GM12878 (cell line): ENCODE data around the gene SENP8. TPM values are rescaled to one million over a fixed set of nuclear protein-coding genes. Genes with fewer than 3 reads are reported as not detected.

ENCODE experiments used
- ATAC-seq: fragments of 200-7000 bp; cut with Tn5 transposase; 3 replicates; pipeline ENCODE4 v1.9.1; 2020; ENCODE audit warnings: mild to moderate bottlenecking, moderate library complexity
- BruUV-seq: library from RNA; stranded (reverse); fragments of 400-500 nt; replicated peaks from 2 replicates; lab custom pipeline; 2021; lab: Mats Ljungman, UMichigan
- CTCF ChIA-PET: fragments of 300-600 bp; sonication (Branson Sonifier 250); formaldehyde crosslinking; extraction: SDS; loops from one replicate; lab custom pipeline; 2021; ENCODE audit warnings: inconsistent platforms; lab: Yijun Ruan, JAX
- POLR2A ChIA-PET: fragments of 350-600 bp; formaldehyde crosslinking; extraction: SDS; loops from one replicate; lab custom pipeline; 2021; ENCODE audit warnings: inconsistent platforms; lab: Charles Lee
- RAD21 ChIA-PET: fragments of 300-600 bp; sonication (Branson Sonifier 250); formaldehyde crosslinking; loops from one replicate; lab custom pipeline; 2023; ENCODE audit warnings: antibody characterized with exemption; ENCODE audit not compliant: unreplicated experiment; lab: Charles Lee
- SMC1A ChIA-PET: fragments of 300-600 bp; sonication (Branson Sonifier 250); formaldehyde crosslinking; loops from one replicate; lab custom pipeline; 2023; ENCODE audit not compliant: unreplicated experiment, uncharacterized antibody; lab: Charles Lee
- DNase-seq: peaks from one replicate; pipeline ENCODE4 v3.0.0-alpha.2; 2011; ENCODE audit warnings: low read depth, low spot score
- FAIRE-seq: peaks from 3 replicates; lab custom pipeline; 2011; peaks lifted over from hg19 to GRCh38; lab: Jason Lieb, UNC
- H2AFZ ChIP-seq: 2 replicates; pipeline ENCODE4 v1.6.0; 2011; ENCODE audit warnings: low read depth, low read length, control low read depth; ENCODE audit not compliant: control insufficient read depth
- H3K27ac ChIP-seq: 2 replicates; pipeline ENCODE4 v1.5.1; 2011; ENCODE audit warnings: control low read depth; ENCODE audit not compliant: control insufficient read depth, insufficient read depth
- H3K27me3 ChIP-seq, 2 experiments: replicated peaks in 1 of 2; 2 replicates each; pipeline versions ENCODE4 v1.6.0 to v1.6.1; 2011; ENCODE audit warnings: low read length in 1 of 2; ENCODE audit not compliant: control insufficient read depth in 2 of 2, insufficient read depth in 2 of 2
- H3K36me3 ChIP-seq, 2 experiments: 2 replicates each; pipeline ENCODE4 v1.5.1; 2011; ENCODE audit warnings: low read length in 1 of 2; ENCODE audit not compliant: control insufficient read depth in 2 of 2, insufficient read depth in 2 of 2
- H3K4me1 ChIP-seq: 2 replicates; pipeline ENCODE4 v1.6.1; 2011; ENCODE audit warnings: mild to moderate bottlenecking, low read length, moderate library complexity, mixed read lengths; ENCODE audit not compliant: control insufficient read depth, insufficient read depth
- H3K4me2 ChIP-seq: 2 replicates; pipeline ENCODE4 v1.6.0; 2011; ENCODE audit warnings: control low read depth; ENCODE audit not compliant: control insufficient read depth, insufficient read depth
- H3K4me3 ChIP-seq: fragments of 200-600 bp; sonication (generic); 2 replicates; pipeline ENCODE4 v1.5.1; 2016
- H3K79me2 ChIP-seq: 2 replicates; pipeline ENCODE4 v1.6.0; 2011; ENCODE audit warnings: low read length; ENCODE audit not compliant: control insufficient read depth, insufficient read depth
- H3K9ac ChIP-seq: 2 replicates; pipeline ENCODE4 v1.8.0; 2011; ENCODE audit warnings: low read length, control low read depth, mixed read lengths; ENCODE audit not compliant: control insufficient read depth, insufficient read depth
- H3K9me3 ChIP-seq: replicated peaks from 3 replicates; pipeline ENCODE4 v1.5.1; 2011; ENCODE audit warnings: mild to moderate bottlenecking, low read length; ENCODE audit not compliant: control insufficient read depth, insufficient read depth
- H4K20me1 ChIP-seq: 2 replicates; pipeline ENCODE4 v1.6.0; 2011; ENCODE audit not compliant: control insufficient read depth, insufficient read depth
- CHD4 ChIP-seq: fragments of 200-600 bp; sonication (generic); IDR thresholded peaks from 2 replicates; pipeline ENCODE4 v1.6.1; 2016; ENCODE audit warnings: mild to moderate bottlenecking
- EZH2 ChIP-seq: IDR thresholded peaks from 2 replicates; pipeline ENCODE4 v1.6.1; 2012; ENCODE audit warnings: low read depth, mild to moderate bottlenecking, control low read depth, inconsistent platforms, low read length, borderline replicate concordance; ENCODE audit not compliant: control insufficient read depth
- HCFC1 ChIP-seq: fragments of 150-350 bp; IDR thresholded peaks from 2 replicates; pipeline ENCODE4 v1.6.1; 2014; ENCODE audit warnings: low read length
- NFXL1 ChIP-seq: fragments of 450-650 bp; IDR thresholded peaks from 2 replicates; pipeline ENCODE4 v1.6.1; 2017; ENCODE audit warnings: antibody characterized with exemption, mild to moderate bottlenecking, borderline replicate concordance
- RB1 ChIP-seq: fragments of 450-650 bp; formaldehyde crosslinking; IDR thresholded peaks from 2 replicates; pipeline ENCODE4 v1.6.1; 2017; ENCODE audit warnings: mild to moderate bottlenecking, borderline replicate concordance
- RELA ChIP-seq: fragments of 450-650 bp; IDR thresholded peaks from 2 replicates; pipeline ENCODE4 v1.8.0; 2014; ENCODE audit warnings: borderline replicate concordance; ENCODE audit not compliant: partially characterized antibody
- SUPT20H ChIP-seq: IDR thresholded peaks from 2 replicates; pipeline ENCODE4 v1.6.1; 2011; ENCODE audit warnings: low read depth, mild to moderate bottlenecking, low read length, moderate library complexity, borderline replicate concordance; ENCODE audit not compliant: control insufficient read depth
- WRNIP1 ChIP-seq: IDR thresholded peaks from 2 replicates; pipeline ENCODE4 v1.6.1; 2011; ENCODE audit warnings: low read depth, low read length, improper control_type of control experiment, borderline replicate concordance
- ZBED1 ChIP-seq: IDR thresholded peaks from 2 replicates; pipeline ENCODE4 v1.6.1; 2016; ENCODE audit warnings: borderline replicate concordance
- ZNF217 ChIP-seq: fragments of 450-650 bp; IDR thresholded peaks from 2 replicates; pipeline ENCODE4 v1.6.1; 2017; ENCODE audit warnings: antibody characterized with exemption, mild to moderate bottlenecking
- WGBS: methylation state at CpG from one replicate; pipeline ENCODE4 v1.1.6; 2016; ENCODE audit warnings: low lambda C conversion rate; ENCODE audit not compliant: insufficient replicate concordance, insufficient coverage; ENCODE audit errors: missing lambda C conversion rate; 5-methylcytosine and 5-hydroxymethylcytosine counted together
- in situ Hi-C: fragments of 300-500 bp; cut with MboI; formaldehyde crosslinking; loops from 9 replicates; pipeline ENCODE4 v1.14.3; 2018; ENCODE audit warnings: mixed read lengths
- intact Hi-C: fragments of 100-400 bp; cut with micrococcal nuclease; formaldehyde crosslinking; loops from one replicate; pipeline ENCODE4 v1.14.2; 2022; ENCODE audit not compliant: unreplicated experiment
- polyA plus RNA-seq, 11 experiments: library from polyadenylated mRNA; depleted of rRNA in 4 of 11; unstranded in 6 of 11; stranded (reverse) in 5 of 11; fragments of >200 nt; fragmentation: Nextera tagmentation in 4 of 11; fragmentation: Illumina TruSeq in 1 of 11; extraction: Ambion mirVana in 4 of 11; extraction: Trizol in 1 of 11; gene quantifications; 1 replicate in 1 of 11; 2 replicates in 10 of 11; pipeline versions ENCODE4 v1.2.1 to v1.2.3, GENCODE V29; 2011 to 2016; ENCODE audit warnings: inconsistent platforms in 2 of 11, missing spikeins in 2 of 11, low read depth in 1 of 11
- total RNA-seq, 4 experiments: library from RNA; depleted of rRNA in 3 of 4; stranded (reverse); fragments of >200 nt in 3 of 4; fragmentation: Illumina TruSeq in 1 of 4; extraction: Trizol in 1 of 4; gene quantifications; 2 replicates each; pipeline versions ENCODE4 v1.2.1 to v1.2.3, GENCODE V29; 2013 to 2021
- TF ChIP-seq, protein P1 (sequence below): fragments of 450-650 bp; formaldehyde crosslinking; IDR thresholded peaks from 2 replicates; pipeline ENCODE4 v1.4.0; 2022; ENCODE audit warnings: mild to moderate bottlenecking, moderate library complexity
- TF ChIP-seq, protein P2 (sequence below): fragments of 150-350 bp; IDR thresholded peaks from 2 replicates; pipeline ENCODE4 v1.6.1; 2016; ENCODE audit warnings: low read depth, low read length
- TF ChIP-seq, protein P3 (sequence below): fragments of 450-650 bp; IDR thresholded peaks from 2 replicates; pipeline ENCODE4 v1.6.1; 2017; ENCODE audit warnings: low read depth, mild to moderate bottlenecking, moderate library complexity
- TF ChIP-seq, protein P4 (sequence below): fragments of 450-650 bp; IDR thresholded peaks from 2 replicates; pipeline ENCODE4 v1.6.1; 2017; ENCODE audit warnings: borderline replicate concordance

SENP8 gene
- total and polyA plus RNA-seq, 10 of the 15 experiments (the other 5 are each of a cell fraction or from before 2014, with no cell fraction given): 0.87 to 5.6 (median 2.2) TPM

DNA sequence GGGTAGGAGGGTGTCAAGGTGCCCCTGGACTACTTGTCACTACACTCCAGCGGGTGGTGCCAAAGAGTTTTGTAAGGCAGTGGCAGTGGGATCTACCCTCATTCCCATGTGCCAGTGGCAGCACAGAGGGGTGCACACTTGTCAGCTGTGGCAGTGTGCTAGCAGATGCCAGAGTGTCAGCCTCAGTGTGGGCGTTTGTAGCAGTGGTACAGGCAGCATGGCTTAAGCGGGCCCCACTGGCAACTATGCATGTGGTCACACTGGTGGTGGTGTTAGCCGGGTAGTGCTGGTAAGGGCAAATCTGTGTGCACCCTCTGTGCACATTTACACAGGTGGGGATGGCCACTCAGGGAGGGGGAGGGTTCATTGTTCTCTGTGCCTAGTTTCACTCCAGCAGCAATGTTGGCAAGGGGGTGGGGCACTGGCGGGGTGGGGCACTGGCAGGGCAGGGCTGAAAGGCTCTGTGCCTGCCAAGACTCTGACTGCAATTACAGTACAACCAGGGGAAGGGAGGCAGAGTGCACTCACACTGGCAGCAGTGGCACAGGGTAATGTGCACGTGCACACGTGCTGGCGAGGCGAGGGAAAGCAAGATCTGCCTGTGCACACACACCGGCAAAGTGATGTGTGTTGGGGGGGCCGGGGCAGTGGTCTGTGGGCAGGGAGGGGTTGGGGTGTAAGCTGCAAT is 32.0 kb upstream of the SENP8 start:
- CTCF ChIA-PET: no interaction called here
- 99% methylated on average over 11 of the region's 11 CpGs for WGBS
- DNase-seq (no peak), FAIRE-seq (no peak), ATAC-seq (no peak)
- no peak overlapping the region for H3K9ac ChIP-seq
- BruUV-seq: no TSS peak
- H3K4me1 ChIP-seq: no peaks in the 10 kb centered on the region
- RAD21 ChIA-PET: no interaction called here
- in situ Hi-C loops (no loop called here), intact Hi-C loops (no loop called here)
- no peaks in the 10 kb centered on the region for H3K79me2 ChIP-seq
- SMC1A ChIA-PET: no interaction called here
- no peak overlapping the region for H3K4me3 ChIP-seq
- TF ChIP-seq ZBED1 (no peak), NFXL1 (no peak), WRNIP1 (no peak), RELA (no peak), HCFC1 (no peak), EZH2 (no peak), CHD4 (no peak), RB1 (no peak), ZNF217 (no peak), SUPT20H (no peak)
- TF ChIP-seq, protein P1, sequence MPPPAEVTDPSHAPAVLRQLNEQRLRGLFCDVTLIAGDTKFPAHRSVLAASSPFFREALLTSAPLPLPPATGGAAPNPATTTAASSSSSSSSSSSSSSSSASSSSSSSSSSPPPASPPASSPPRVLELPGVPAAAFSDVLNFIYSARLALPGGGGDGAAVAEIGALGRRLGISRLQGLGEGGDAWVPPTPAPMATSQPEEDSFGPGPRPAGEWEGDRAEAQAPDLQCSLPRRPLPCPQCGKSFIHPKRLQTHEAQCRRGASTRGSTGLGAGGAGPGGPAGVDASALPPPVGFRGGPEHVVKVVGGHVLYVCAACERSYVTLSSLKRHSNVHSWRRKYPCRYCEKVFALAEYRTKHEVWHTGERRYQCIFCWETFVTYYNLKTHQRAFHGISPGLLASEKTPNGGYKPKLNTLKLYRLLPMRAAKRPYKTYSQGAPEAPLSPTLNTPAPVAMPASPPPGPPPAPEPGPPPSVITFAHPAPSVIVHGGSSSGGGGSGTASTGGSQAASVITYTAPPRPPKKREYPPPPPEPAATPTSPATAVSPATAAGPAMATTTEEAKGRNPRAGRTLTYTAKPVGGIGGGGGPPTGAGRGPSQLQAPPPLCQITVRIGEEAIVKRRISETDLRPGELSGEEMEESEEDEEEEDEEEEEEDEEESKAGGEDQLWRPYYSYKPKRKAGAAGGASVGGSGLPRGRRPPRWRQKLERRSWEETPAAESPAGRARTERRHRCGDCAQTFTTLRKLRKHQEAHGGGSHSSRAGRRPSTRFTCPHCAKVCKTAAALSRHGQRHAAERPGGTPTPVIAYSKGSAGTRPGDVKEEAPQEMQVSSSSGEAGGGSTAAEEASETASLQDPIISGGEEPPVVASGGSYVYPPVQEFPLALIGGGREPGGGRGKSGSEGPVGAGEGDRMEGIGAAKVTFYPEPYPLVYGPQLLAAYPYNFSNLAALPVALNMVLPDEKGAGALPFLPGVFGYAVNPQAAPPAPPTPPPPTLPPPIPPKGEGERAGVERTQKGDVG: no peak
- TF ChIP-seq, protein P2, sequence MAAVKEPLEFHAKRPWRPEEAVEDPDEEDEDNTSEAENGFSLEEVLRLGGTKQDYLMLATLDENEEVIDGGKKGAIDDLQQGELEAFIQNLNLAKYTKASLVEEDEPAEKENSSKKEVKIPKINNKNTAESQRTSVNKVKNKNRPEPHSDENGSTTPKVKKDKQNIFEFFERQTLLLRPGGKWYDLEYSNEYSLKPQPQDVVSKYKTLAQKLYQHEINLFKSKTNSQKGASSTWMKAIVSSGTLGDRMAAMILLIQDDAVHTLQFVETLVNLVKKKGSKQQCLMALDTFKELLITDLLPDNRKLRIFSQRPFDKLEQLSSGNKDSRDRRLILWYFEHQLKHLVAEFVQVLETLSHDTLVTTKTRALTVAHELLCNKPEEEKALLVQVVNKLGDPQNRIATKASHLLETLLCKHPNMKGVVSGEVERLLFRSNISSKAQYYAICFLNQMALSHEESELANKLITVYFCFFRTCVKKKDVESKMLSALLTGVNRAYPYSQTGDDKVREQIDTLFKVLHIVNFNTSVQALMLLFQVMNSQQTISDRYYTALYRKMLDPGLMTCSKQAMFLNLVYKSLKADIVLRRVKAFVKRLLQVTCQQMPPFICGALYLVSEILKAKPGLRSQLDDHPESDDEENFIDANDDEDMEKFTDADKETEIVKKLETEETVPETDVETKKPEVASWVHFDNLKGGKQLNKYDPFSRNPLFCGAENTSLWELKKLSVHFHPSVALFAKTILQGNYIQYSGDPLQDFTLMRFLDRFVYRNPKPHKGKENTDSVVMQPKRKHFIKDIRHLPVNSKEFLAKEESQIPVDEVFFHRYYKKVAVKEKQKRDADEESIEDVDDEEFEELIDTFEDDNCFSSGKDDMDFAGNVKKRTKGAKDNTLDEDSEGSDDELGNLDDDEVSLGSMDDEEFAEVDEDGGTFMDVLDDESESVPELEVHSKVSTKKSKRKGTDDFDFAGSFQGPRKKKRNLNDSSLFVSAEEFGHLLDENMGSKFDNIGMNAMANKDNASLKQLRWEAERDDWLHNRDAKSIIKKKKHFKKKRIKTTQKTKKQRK: no peak
- TF ChIP-seq, protein P3, sequence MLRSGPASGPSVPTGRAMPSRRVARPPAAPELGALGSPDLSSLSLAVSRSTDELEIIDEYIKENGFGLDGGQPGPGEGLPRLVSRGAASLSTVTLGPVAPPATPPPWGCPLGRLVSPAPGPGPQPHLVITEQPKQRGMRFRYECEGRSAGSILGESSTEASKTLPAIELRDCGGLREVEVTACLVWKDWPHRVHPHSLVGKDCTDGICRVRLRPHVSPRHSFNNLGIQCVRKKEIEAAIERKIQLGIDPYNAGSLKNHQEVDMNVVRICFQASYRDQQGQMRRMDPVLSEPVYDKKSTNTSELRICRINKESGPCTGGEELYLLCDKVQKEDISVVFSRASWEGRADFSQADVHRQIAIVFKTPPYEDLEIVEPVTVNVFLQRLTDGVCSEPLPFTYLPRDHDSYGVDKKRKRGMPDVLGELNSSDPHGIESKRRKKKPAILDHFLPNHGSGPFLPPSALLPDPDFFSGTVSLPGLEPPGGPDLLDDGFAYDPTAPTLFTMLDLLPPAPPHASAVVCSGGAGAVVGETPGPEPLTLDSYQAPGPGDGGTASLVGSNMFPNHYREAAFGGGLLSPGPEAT: no peak
- TF ChIP-seq, protein P4, sequence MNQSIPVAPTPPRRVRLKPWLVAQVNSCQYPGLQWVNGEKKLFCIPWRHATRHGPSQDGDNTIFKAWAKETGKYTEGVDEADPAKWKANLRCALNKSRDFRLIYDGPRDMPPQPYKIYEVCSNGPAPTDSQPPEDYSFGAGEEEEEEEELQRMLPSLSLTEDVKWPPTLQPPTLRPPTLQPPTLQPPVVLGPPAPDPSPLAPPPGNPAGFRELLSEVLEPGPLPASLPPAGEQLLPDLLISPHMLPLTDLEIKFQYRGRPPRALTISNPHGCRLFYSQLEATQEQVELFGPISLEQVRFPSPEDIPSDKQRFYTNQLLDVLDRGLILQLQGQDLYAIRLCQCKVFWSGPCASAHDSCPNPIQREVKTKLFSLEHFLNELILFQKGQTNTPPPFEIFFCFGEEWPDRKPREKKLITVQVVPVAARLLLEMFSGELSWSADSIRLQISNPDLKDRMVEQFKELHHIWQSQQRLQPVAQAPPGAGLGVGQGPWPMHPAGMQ: no peak
- H3K4me2 ChIP-seq: no peak overlapping the region
- no peak overlapping the region for H3K27ac ChIP-seq
- no peaks in the 10 kb centered on the region for H3K27me3 ChIP-seq
- no peaks in the 10 kb centered on the region for H4K20me1 ChIP-seq
- H3K36me3 ChIP-seq: no peaks in the 10 kb centered on the region; a peak in 2 of 4 replicates
- POLR2A ChIA-PET: no interaction called here
- H2AFZ ChIP-seq: no peak overlapping the region
- no peaks in the 10 kb centered on the region; the same call in 1 of the 3 replicates for H3K9me3 ChIP-seq
